Activated CD4-positive, CD25-positive, alpha-beta regulatory T cell treated with anti-CD3 and anti-CD28 coated beads, Interleukin-2, amount 50 U/mL, for 16 hours (primary cell): Measurements from ENCODE around the gene UPP2.

ENCODE experiments used
- DNase-seq: peaks from one replicate; pipeline ENCODE4 v3.0.0-alpha.2; 2020; ENCODE audit warnings: low read depth, low spot score

Gene UPP2

DNA sequence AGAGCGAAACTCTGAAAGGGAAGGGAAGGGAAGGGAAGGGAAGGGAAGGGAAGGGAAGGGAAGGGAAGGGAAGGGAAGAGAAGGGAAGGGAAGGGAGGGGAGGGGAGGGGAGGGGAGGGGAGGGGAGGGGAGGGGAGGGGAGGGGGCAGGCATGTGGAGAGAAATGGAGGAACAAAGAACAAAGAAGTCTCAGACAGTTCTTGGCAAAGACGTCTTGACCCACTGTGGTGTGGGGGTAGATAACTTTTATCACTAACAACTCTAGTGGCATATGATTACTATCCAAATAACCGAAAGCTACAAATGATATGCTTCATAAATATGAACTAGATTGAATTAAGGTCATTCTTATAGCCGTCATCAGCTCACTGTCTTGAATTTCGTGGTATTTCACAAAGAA, 3.2 kb downstream of the UPP2 start:
- no peak for DNase-seq

DNA sequence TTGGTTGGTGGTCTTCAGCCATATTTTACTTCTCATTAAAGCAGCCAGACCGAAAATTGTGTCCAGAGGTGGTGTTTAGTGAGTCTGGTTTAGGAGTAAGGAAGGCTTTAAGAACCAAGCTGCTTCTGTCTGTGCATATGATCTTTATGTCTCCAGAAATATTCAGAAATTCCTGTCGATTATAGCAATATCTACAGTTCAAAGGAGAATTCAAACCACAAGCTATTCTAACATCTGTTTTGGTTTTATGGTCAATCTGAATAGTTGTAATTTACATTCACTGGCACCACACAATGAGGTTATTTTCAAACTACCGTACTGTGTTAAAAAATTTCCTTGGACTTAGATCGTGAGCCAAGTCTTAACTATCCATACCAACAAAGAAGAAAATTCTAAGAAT, 11.3 kb downstream of the UPP2 start:
- DNase-seq: no peak

GRCh38 chr2:158113741-158114295, 12.1 kb downstream of the UPP2 start:
- DNase-seq: no peak

GRCh38 chr2:158114516-158114915, 12.8 kb downstream of the UPP2 start:
- DNase-seq: no peak

DNA sequence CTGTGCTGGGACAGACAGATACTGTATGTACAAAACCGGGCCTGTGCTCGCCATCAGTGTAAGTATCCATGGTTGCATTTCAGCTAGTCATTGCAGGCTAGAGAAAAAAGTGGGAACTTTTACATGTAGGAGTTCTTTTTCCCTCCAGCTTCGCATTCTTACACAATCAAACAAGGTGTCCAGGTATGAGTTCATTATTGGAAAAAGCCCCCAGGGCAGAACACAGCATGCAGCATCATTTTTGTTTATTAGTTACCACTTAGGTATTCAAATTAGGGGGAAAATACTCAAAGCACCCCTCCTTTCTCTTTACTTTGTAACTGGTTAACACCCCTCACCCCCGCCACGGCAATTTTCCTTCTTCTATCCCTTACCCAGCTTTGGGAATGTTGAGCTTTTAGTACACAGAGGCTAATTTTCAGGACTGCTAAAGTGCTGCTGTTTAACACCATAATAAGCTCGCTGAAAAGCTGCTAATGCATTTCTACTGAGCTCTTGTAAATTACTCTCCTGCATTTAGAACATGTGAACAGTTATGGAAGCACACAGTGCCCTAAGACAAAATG, 13.6 kb downstream of the UPP2 start:
- no peak for DNase-seq

GRCh38 chr2:158116936-158117335, 15.3 kb downstream of the UPP2 start:
- no peak for DNase-seq

GRCh38 chr2:158120102-158120501, 18.4 kb downstream of the UPP2 start:
- no peak for DNase-seq

DNA sequence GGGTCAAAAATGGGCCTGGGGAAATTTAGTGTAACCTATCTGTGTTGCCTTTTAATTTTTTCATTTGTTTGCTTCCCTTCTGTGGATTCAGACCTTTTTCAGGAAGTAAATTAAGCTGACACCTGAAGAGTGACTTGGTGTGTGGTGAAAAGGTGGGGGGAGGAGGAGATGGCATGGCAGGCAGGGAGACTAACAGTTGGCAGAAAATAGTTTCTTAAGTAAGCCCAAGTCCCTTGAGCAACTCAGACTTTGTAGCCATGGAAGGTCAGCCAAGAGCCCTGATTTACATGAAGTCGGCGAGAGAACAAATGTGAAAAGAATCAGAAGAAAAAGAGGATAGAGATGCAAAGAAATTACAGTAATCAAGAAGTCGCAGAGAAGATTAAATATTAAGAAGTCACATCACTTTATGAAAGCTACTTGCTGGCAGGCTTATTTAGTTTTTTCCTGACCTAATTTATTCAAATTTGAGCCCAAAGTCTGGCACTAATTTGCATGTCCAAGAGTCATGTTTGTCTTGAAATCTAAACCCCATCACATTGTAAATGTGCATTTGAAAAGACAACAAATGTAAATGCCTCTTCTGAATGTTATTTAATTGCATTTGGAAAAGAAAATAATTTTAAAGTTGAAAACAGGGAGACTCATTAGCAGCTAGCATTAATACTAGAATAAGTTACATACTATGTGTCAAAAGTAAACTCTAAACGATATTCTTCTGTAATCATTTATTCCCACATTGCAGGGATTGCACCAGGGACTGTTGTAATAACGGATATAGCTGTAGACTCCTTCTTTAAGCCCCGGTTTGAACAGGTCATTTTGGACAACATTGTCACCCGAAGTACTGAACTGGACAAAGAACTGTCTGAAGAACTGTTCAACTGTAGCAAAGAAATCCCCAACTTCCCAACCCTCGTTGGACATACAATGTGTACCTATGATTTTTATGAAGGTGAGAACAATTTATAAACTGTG, 19.3 kb downstream of the UPP2 start:
- no peak for DNase-seq

GRCh38 chr2:158124896-158125295, 23.2 kb downstream of the UPP2 start:
- DNase-seq: no peak

GRCh38 chr2:158125756-158126498, 24.3 kb downstream of the UPP2 start:
- DNase-seq: no peak

GRCh38 chr2:158127380-158127804, 25.7 kb downstream of the UPP2 start:
- no peak for DNase-seq

GRCh38 chr2:158128168-158128973, 26.7 kb downstream of the UPP2 start:
- no peak for DNase-seq

GRCh38 chr2:158129037-158129436, 27.4 kb downstream of the UPP2 start:
- DNase-seq: no peak

GRCh38 chr2:158130832-158131473, 29.3 kb downstream of the UPP2 start:
- DNase-seq: no peak

GRCh38 chr2:158131483-158131912, 29.8 kb downstream of the UPP2 start:
- no peak for DNase-seq

- DNase-seq: no peak
Observed at GRCh38 chr2:158131919-158132566, 30.4 kb downstream of the UPP2 start.

GRCh38 chr2:158134055-158134454, 32.4 kb downstream of the UPP2 start:
- DNase-seq: no peak

DNA sequence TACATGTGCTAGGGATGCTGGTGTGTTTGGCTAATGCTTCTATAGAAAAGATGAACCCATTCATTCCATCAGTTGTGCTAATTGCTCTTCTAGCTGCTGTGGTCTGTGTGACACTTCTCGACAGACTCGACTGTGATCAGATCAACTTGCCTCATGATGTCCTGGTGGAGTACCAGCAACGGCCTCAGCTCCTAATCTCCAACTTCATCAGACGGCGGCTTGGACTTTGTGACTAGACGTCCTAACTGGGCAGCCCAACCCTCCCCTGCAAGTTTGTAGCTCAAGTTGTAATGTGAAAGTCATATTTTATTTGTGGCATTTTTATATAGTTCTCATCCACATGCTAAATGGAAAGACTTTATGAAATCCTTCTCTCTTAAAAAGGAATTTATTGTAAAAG, 33.0 kb downstream of the UPP2 start:
- no peak for DNase-seq

DNA sequence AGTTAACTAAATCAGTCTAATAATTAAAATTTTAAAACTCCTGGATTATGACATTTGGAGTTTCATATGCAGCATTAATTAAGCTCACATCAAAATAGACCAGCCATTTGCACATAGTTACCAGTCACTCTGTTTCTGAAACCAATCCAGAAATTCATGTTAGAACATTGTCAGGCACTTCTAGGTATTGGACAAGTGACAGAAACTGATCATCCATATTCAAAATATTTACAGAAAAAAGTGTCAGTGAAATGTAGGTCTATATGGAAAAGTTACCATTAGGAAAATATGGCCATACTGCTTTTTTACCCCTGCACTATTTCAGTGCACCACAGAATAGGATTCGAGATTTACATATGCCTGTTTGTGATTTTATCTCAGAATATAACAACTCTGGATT, 33.4 kb downstream of the UPP2 start:
- no peak for DNase-seq

DNA sequence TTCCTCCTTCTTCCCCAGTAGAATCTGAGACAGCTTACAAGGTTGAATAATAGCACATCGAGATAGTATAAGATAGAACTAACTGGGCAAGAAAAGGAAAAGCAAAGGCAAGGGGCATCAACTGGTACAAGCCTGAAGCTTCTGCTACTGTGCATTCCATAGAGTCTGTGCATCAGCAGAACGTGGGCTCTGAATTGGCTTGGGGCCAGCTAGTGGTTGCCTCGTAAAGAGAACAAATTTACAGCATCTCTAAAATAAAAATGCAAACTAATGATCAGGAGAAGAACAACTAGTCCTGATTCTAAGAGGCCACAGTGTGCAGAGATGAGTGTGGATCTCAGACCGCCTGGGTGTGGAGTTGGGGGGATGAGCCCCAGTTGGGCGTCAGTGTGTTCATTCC, 36.6 kb downstream of the UPP2 start:
- no peak for DNase-seq
